ENCODE data around the gene SCN2A.

SCN2A gene

GRCh38 chr2:165239230-165239629 lies at the start of gene SCN2A:
SCN2A (plus strand) TSS chr2:165239414; CDS start chr2:165295824, 56,410 bp downstream.
- Histone ChIP-seq H3K4me3 (ENCODE audit: low read depth in 1 of 5, low read length in 5 of 5) (no peak within 1 kb of the TSS), H3K9ac (ENCODE audit: low read length in 5 of 5) (no peak within 1 kb of the TSS), H3K27me3 (ENCODE audit: control insufficient read depth in 5 of 5, insufficient read depth in 4 of 5, low read length in 5 of 5) (no peaks in the 10 kb centered on the region), H3K36me3 (ENCODE audit: control insufficient read depth in 5 of 5, insufficient read depth in 5 of 5, low read length in 5 of 5) (no peaks in the 10 kb centered on the region), H3K27ac (ENCODE audit: low read depth, low read length) (no peak within 1 kb of the TSS), H3K9me3 (ENCODE audit: control insufficient read depth in 5 of 5, low read length in 5 of 5) (no peaks in the 10 kb centered on the region), H3K4me1 (ENCODE audit: control insufficient read depth in 5 of 5, insufficient read depth in 5 of 5, low read length in 5 of 5) (no peaks in the 10 kb centered on the region)

DNA sequence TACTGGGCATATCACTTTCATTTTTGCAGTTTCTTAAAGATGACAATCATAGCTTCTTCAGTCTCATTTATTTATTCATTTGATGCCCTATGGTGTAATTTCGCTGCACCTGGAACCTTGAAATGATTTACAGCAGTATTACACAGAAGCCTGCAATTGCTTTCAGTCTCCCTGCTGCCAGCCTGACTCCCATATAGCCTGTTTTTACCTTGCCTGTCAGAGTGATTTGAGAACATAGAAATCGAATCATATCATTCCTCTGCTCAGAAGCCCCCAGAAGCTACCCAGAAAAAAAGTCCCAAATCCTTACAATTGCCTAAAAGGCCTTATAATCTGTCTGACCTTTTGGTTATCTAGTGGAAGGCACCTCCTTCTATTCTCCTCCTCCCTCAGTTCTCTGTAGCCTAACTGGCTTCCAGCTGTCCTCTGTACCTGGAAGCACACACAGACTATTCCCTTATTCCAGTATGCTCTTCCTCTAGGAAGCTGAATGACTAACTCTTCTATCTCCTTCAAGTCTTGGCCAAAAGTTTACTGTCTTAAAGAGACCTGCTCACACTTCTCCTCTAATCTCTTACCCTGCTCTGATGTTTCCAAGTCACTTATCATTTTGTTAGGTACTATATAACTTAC lies 48.0 kb upstream of the SCN2A start:
- H3K4me1 ChIP-seq (ENCODE audit: control insufficient read depth in 5 of 5, insufficient read depth in 5 of 5, low read length in 5 of 5): no peaks in the 10 kb centered on the region
- H3K9ac ChIP-seq (ENCODE audit: low read length in 5 of 5): no peak overlapping the region
- H3K4me3 ChIP-seq (ENCODE audit: low read depth in 1 of 5, low read length in 5 of 5): no peak overlapping the region
- H3K27me3 ChIP-seq (ENCODE audit: control insufficient read depth in 5 of 5, insufficient read depth in 4 of 5, low read length in 5 of 5): no peaks in the 10 kb centered on the region
- no peaks in the 10 kb centered on the region for H3K36me3 ChIP-seq (ENCODE audit: control insufficient read depth in 5 of 5, insufficient read depth in 5 of 5, low read length in 5 of 5)
- H3K9me3 ChIP-seq (ENCODE audit: control insufficient read depth in 5 of 5, low read length in 5 of 5): no peaks in the 10 kb centered on the region
- no peak overlapping the region for H3K27ac ChIP-seq (ENCODE audit: low read depth, low read length)

- H3K27me3 ChIP-seq (ENCODE audit: control insufficient read depth in 5 of 5, insufficient read depth in 4 of 5, low read length in 5 of 5): no peaks in the 10 kb centered on the region
- no peaks in the 10 kb centered on the region for H3K36me3 ChIP-seq (ENCODE audit: control insufficient read depth in 5 of 5, insufficient read depth in 5 of 5, low read length in 5 of 5)
- H3K9me3 ChIP-seq (ENCODE audit: control insufficient read depth in 5 of 5, low read length in 5 of 5): no peaks in the 10 kb centered on the region
- H3K4me1 ChIP-seq (ENCODE audit: control insufficient read depth in 5 of 5, insufficient read depth in 5 of 5, low read length in 5 of 5): no peaks in the 10 kb centered on the region
- H3K9ac ChIP-seq (ENCODE audit: low read length in 5 of 5): no peak overlapping the region
- no peak overlapping the region for H3K27ac ChIP-seq (ENCODE audit: low read depth, low read length)
- no peak overlapping the region for H3K4me3 ChIP-seq (ENCODE audit: low read depth in 1 of 5, low read length in 5 of 5)
These were observed 46.5 kb upstream of the SCN2A start for GRCh38 chr2:165192729-165193128.

- Histone ChIP-seq H3K27me3 (ENCODE audit: control insufficient read depth in 5 of 5, insufficient read depth in 4 of 5, low read length in 5 of 5) (no peaks in the 10 kb centered on the region), H3K4me3 (ENCODE audit: low read depth in 1 of 5, low read length in 5 of 5) (no peak overlapping the region), H3K9ac (ENCODE audit: low read length in 5 of 5) (no peak overlapping the region), H3K4me1 (ENCODE audit: control insufficient read depth in 5 of 5, insufficient read depth in 5 of 5, low read length in 5 of 5) (no peaks in the 10 kb centered on the region), H3K36me3 (ENCODE audit: control insufficient read depth in 5 of 5, insufficient read depth in 5 of 5, low read length in 5 of 5) (no peaks in the 10 kb centered on the region), H3K9me3 (ENCODE audit: control insufficient read depth in 5 of 5, low read length in 5 of 5) (no peaks in the 10 kb centered on the region), H3K27ac (ENCODE audit: low read depth, low read length) (no peak overlapping the region)
These were observed 45.9 kb upstream of the SCN2A start for GRCh38 chr2:165193178-165193777.

GRCh38 chr2:165196411-165196810 lies 42.8 kb upstream of the SCN2A start:
- Histone ChIP-seq H3K27ac (ENCODE audit: low read depth, low read length) (no peak overlapping the region), H3K4me3 (ENCODE audit: low read depth in 1 of 5, low read length in 5 of 5) (no peak overlapping the region), H3K9me3 (ENCODE audit: control insufficient read depth in 5 of 5, low read length in 5 of 5) (no peaks in the 10 kb centered on the region), H3K27me3 (ENCODE audit: control insufficient read depth in 5 of 5, insufficient read depth in 4 of 5, low read length in 5 of 5) (no peaks in the 10 kb centered on the region), H3K9ac (ENCODE audit: low read length in 5 of 5) (no peak overlapping the region), H3K4me1 (ENCODE audit: control insufficient read depth in 5 of 5, insufficient read depth in 5 of 5, low read length in 5 of 5) (no peaks in the 10 kb centered on the region), H3K36me3 (ENCODE audit: control insufficient read depth in 5 of 5, insufficient read depth in 5 of 5, low read length in 5 of 5) (no peaks in the 10 kb centered on the region)

DNA sequence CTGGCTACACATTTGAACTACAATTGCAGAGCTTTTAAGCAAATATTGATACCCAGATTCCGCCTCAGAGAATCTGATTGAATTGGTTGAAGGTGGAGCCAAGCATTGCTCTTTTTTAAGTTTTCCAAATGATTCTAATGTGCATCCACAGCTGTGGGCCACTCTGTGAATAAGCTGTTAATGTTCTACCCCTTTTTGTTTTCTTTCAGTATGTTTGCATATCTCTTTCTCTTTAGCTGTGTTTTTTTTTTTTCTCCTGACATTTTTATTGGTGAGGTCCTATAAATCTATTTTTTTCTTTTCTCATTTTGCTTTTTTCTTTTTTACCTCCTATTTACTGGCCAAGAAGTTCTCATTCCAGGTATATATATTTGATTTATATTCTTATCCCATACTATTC lies 41.9 kb upstream of the SCN2A start:
- Histone ChIP-seq H3K9ac (ENCODE audit: low read length in 5 of 5) (no peak overlapping the region), H3K36me3 (ENCODE audit: control insufficient read depth in 5 of 5, insufficient read depth in 5 of 5, low read length in 5 of 5) (no peaks in the 10 kb centered on the region), H3K27me3 (ENCODE audit: control insufficient read depth in 5 of 5, insufficient read depth in 4 of 5, low read length in 5 of 5) (no peaks in the 10 kb centered on the region), H3K4me1 (ENCODE audit: control insufficient read depth in 5 of 5, insufficient read depth in 5 of 5, low read length in 5 of 5) (no peaks in the 10 kb centered on the region), H3K9me3 (ENCODE audit: control insufficient read depth in 5 of 5, low read length in 5 of 5) (no peaks in the 10 kb centered on the region), H3K27ac (ENCODE audit: low read depth, low read length) (no peak overlapping the region), H3K4me3 (ENCODE audit: low read depth in 1 of 5, low read length in 5 of 5) (no peak overlapping the region)

GRCh38 chr2:165198181-165198580 lies 41.0 kb upstream of the SCN2A start:
- H3K36me3 ChIP-seq (ENCODE audit: control insufficient read depth in 5 of 5, insufficient read depth in 5 of 5, low read length in 5 of 5): no peaks in the 10 kb centered on the region
- H3K4me3 ChIP-seq (ENCODE audit: low read depth in 1 of 5, low read length in 5 of 5): no peak overlapping the region
- H3K9ac ChIP-seq (ENCODE audit: low read length in 5 of 5): no peak overlapping the region
- H3K4me1 ChIP-seq (ENCODE audit: control insufficient read depth in 5 of 5, insufficient read depth in 5 of 5, low read length in 5 of 5): no peaks in the 10 kb centered on the region
- no peaks in the 10 kb centered on the region for H3K9me3 ChIP-seq (ENCODE audit: control insufficient read depth in 5 of 5, low read length in 5 of 5)
- H3K27me3 ChIP-seq (ENCODE audit: control insufficient read depth in 5 of 5, insufficient read depth in 4 of 5, low read length in 5 of 5): no peaks in the 10 kb centered on the region
- no peak overlapping the region for H3K27ac ChIP-seq (ENCODE audit: low read depth, low read length)

DNA sequence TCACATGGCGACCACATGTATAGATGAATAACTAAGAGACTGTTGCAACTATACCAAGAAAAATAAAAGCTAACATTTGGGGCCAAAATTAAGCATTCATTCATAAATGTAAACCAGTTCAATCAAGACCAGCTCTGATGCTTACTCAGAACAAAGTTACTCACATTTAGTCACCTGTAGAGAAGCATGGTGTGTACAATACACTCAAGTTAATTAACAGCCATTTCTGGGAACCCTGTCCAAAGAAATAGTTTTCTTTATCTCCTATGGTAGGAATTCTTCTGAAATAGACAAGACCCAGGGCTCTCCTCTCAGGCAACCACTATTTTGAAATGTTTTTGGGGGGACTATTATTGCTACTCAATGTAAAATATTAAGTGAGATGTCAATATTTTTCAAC lies 37.0 kb upstream of the SCN2A start:
- no peaks in the 10 kb centered on the region for H3K36me3 ChIP-seq (ENCODE audit: control insufficient read depth in 5 of 5, insufficient read depth in 5 of 5, low read length in 5 of 5)
- H3K4me1 ChIP-seq (ENCODE audit: control insufficient read depth in 5 of 5, insufficient read depth in 5 of 5, low read length in 5 of 5): peaks cover 0 to 2% (median 0%) of the 10 kb centered on the region in 5 donors
- H3K27ac ChIP-seq (ENCODE audit: low read depth, low read length): no peak overlapping the region
- no peak overlapping the region for H3K9ac ChIP-seq (ENCODE audit: low read length in 5 of 5)
- no peak overlapping the region for H3K4me3 ChIP-seq (ENCODE audit: low read depth in 1 of 5, low read length in 5 of 5)
- H3K27me3 ChIP-seq (ENCODE audit: control insufficient read depth in 5 of 5, insufficient read depth in 4 of 5, low read length in 5 of 5): no peaks in the 10 kb centered on the region
- no peaks in the 10 kb centered on the region for H3K9me3 ChIP-seq (ENCODE audit: control insufficient read depth in 5 of 5, low read length in 5 of 5)

DNA sequence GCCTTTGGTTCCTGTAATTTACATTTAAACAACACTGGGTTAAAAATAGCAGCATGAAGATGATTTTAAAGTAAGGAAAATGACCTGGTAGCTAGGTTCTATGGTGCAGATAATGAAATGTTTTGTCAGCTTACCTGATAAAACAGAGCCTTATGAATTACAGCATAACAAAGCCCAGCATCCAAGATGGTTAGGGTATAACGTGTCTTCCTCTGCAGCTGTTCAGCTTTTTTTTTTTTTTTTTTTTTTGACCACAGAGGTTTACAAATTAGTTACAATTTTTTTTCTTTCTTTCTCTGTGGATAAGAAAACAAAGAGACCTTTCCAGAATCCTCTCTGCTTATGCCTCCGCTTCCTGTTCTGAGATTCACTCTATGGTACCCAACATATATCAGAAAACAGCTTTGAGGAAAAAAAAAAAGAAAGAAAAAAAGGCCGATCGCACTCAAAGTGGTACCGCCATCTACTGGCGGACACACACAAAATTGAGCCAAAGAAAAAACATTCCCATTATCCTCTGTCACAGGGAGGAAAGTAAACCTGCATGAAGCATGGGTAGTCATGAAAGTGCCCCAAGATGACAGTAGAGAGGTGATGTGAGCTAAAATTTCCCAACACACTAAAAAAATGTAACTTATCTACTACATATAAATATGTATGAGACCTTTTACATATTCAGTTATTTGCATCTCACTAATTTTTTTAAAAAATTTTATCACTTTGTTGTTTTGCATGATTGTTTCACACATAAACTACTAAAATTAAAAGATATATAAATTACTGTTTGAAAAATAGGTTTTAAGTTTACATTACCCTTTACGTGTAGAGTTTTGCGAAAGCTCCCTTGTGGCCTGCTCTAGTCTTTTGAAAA lies 35.3 kb upstream of the SCN2A start, which contains the start of gene SCN3A:
Gene SCN3A (minus strand): TSS at position 362 of the 871 bp plus-strand sequence. CDS start 27,656 bp downstream, outside the sequence.
- Histone ChIP-seq H3K36me3 (ENCODE audit: control insufficient read depth in 5 of 5, insufficient read depth in 5 of 5, low read length in 5 of 5) (no peaks in the 10 kb centered on the region), H3K27me3 (ENCODE audit: control insufficient read depth in 5 of 5, insufficient read depth in 4 of 5, low read length in 5 of 5) (no peaks in the 10 kb centered on the region), H3K27ac (ENCODE audit: low read depth, low read length) (no peak within 1 kb of the TSS), H3K9ac (ENCODE audit: low read length in 5 of 5) (no peak within 1 kb of the TSS), H3K9me3 (ENCODE audit: control insufficient read depth in 5 of 5, low read length in 5 of 5) (no peaks in the 10 kb centered on the region), H3K4me3 (ENCODE audit: low read depth in 1 of 5, low read length in 5 of 5) (no peak within 1 kb of the TSS), H3K4me1 (ENCODE audit: control insufficient read depth in 5 of 5, insufficient read depth in 5 of 5, low read length in 5 of 5) (peaks cover 0 to 2% (median 0%) of the 10 kb centered on the region in 5 donors)

DNA sequence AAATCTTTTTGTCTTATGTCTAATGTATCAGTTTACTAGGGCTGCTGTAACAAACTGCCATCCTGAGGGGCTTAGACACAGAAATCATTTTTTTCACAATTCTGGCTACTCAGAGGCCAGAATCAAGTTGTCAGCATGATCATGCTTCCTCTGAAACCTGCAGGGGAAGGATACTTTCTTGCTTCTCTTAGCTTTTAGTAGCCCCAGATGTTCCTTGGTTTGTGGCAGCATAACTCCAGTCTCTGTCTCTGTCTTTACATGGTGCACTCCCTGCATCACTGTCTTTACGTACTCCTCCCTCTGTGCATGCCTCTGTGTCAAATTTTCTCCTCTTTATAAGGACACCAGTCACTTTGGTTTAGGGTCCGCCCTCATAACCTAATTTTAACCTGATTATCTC lies 33.3 kb upstream of the SCN2A start:
- Histone ChIP-seq H3K27me3 (ENCODE audit: control insufficient read depth in 5 of 5, insufficient read depth in 4 of 5, low read length in 5 of 5) (no peaks in the 10 kb centered on the region), H3K4me3 (ENCODE audit: low read depth in 1 of 5, low read length in 5 of 5) (no peak overlapping the region), H3K4me1 (ENCODE audit: control insufficient read depth in 5 of 5, insufficient read depth in 5 of 5, low read length in 5 of 5) (peaks cover 0 to 2% (median 0%) of the 10 kb centered on the region in 5 donors), H3K9me3 (ENCODE audit: control insufficient read depth in 5 of 5, low read length in 5 of 5) (no peaks in the 10 kb centered on the region), H3K9ac (ENCODE audit: low read length in 5 of 5) (no peak overlapping the region), H3K36me3 (ENCODE audit: control insufficient read depth in 5 of 5, insufficient read depth in 5 of 5, low read length in 5 of 5) (no peaks in the 10 kb centered on the region), H3K27ac (ENCODE audit: low read depth, low read length) (no peak overlapping the region)

All from subcutaneous abdominal adipose tissue (tissue), 5 donors.